ENCODE measurements around the gene SAA1.
"Not testable (repeated sequence)": the region's sequence is repeated elsewhere in the genome, so short reads cannot be mapped to it uniquely, and the experiment has no call there.

DNA sequence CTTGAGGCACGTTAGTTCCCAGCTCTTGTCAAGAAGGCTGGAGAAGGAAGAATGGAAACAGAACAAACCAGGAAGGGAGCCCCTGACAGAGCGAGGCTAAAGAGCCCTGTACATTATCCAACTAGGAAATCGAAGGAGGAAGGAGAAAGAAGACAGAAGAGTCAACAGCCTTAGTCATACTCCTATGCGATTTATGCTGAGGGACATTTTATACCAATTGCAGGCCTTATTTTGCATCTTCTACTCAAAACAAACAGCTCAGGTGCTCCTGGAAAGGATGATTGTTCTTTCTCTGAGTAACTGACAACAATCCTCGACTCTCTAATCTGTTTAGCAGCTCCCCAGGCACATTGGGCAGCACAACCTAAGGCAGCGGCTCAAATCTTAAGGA lies 18.9 kb upstream of the SAA1 start:
- TF ChIP-seq, protein P1, sequence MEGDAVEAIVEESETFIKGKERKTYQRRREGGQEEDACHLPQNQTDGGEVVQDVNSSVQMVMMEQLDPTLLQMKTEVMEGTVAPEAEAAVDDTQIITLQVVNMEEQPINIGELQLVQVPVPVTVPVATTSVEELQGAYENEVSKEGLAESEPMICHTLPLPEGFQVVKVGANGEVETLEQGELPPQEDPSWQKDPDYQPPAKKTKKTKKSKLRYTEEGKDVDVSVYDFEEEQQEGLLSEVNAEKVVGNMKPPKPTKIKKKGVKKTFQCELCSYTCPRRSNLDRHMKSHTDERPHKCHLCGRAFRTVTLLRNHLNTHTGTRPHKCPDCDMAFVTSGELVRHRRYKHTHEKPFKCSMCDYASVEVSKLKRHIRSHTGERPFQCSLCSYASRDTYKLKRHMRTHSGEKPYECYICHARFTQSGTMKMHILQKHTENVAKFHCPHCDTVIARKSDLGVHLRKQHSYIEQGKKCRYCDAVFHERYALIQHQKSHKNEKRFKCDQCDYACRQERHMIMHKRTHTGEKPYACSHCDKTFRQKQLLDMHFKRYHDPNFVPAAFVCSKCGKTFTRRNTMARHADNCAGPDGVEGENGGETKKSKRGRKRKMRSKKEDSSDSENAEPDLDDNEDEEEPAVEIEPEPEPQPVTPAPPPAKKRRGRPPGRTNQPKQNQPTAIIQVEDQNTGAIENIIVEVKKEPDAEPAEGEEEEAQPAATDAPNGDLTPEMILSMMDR (IDR thresholded peaks at IDR 0.05): not testable (repeated sequence)
- not testable (repeated sequence) for TF ChIP-seq POLR2A (IDR thresholded peaks at IDR 0.05)
